Muscle of leg (tissue), 16 donors: Measurements from ENCODE around the gene RGS11. TPM values are rescaled to one million over a fixed set of nuclear protein-coding genes. Genes with fewer than 3 reads are reported as not detected.
A peak's percentile ranks its signal among the peaks of the same experiment; 100 is the strongest.

ENCODE experiments used
- DNase-seq: peaks from one replicate; pipeline ENCODE4 v3.0.0; 2013
- H3K27ac ChIP-seq: one replicate; pipeline ENCODE4 v1.5.1; 2013; ENCODE audit warnings: mild to moderate bottlenecking, low read length, control low read depth
- H3K27me3 ChIP-seq: one replicate; pipeline ENCODE4 v1.6.1; 2013; ENCODE audit warnings: low read length; ENCODE audit not compliant: control insufficient read depth, insufficient read depth
- H3K36me3 ChIP-seq: one replicate; pipeline ENCODE4 v1.6.1; 2013; ENCODE audit warnings: low read length; ENCODE audit not compliant: control insufficient read depth, insufficient read depth
- H3K4me1 ChIP-seq: one replicate; pipeline ENCODE4 v1.6.1; 2013; ENCODE audit warnings: low read length; ENCODE audit not compliant: control insufficient read depth, insufficient read depth
- H3K4me3 ChIP-seq: one replicate; pipeline ENCODE4 v1.5.1; 2013; ENCODE audit warnings: low read length, control low read depth
- H3K9me3 ChIP-seq: replicated peaks from 2 replicates; pipeline ENCODE4 v1.6.1; 2013; ENCODE audit warnings: low read depth, low read length; ENCODE audit not compliant: control insufficient read depth
- WGBS: methylation state at CpG from one replicate; pipeline ENCODE4 v1.1.5; 2013; ENCODE audit warnings: missing lambda C conversion rate; ENCODE audit not compliant: insufficient coverage; 5-methylcytosine and 5-hydroxymethylcytosine counted together
- long read RNA-seq, 11 donors: transcript quantifications; one replicate each; lab custom pipeline, GENCODE V29; 2026
- polyA plus RNA-seq, 8 donors: library from polyadenylated mRNA; unstranded; fragments of 120-200 nt; gene quantifications; one replicate each; pipeline versions ENCODE4 v1.2.1 to v1.2.3, GENCODE V29; 2013; ENCODE audit warnings: inconsistent platforms in 1 of 8, low replicate concordance in 1 of 8; ENCODE audit not compliant: insufficient read length in 8 of 8, insufficient read depth in 1 of 8
- total RNA-seq: library from RNA; stranded (reverse); fragments of 120-200 nt; gene quantifications from one replicate; pipeline ENCODE4 v1.2.4, GENCODE V29; 2013

RGS11 gene
- total RNA-seq (1.2 TPM), polyA plus RNA-seq (1 to 10 TPM in 6 of 8 donors, under 1 TPM in 2; 0.92 to 3.1 (median 1.6) TPM)
- long read RNA-seq, donor 1 = 0 reads
- long read RNA-seq, donor 2 = 0 reads
- long read RNA-seq, donor 3 = 0 reads
- long read RNA-seq, donor 4 = 0 reads
- long read RNA-seq, donor 5 = 0 reads
- long read RNA-seq, donor 6 = 0 reads
- long read RNA-seq, donor 7, partial matches to known transcripts = 0 of 1 reads
- long read RNA-seq, donor 7, other reads (novel, unspliced or antisense) = 0 of 1 reads
- long read RNA-seq, donor 8 = 0 reads
- long read RNA-seq, donor 9 = 0 reads
- long read RNA-seq, donor 10 = 0 reads
- long read RNA-seq, donor 11 = 0 reads

DNA sequence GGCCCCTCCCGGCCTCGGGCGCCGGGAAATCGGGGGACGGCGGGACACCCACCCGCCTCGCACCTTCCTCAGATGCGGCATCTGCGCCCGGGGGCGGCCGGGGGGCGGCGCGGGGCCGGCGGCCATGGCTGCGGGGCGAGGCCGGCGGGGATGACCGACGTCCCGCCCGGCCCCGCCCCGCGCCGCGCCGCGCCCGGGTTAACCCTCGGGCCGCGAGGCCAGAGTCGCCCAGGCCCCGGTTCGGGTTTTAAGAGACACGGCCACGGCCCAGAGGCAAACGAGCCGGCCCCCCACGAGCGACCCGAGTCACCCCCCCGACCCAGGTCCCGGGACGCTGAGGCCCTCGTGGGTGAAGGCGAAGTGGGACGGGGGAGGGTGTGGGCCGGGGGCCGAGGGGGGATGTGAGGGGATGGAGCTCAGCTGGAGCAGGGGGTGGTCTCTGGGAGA is at the start of gene RGS11:
TSS of gene RGS11 (minus strand) at position 159 of the 447 bp plus-strand sequence. CDS start at position 126, 33 bp downstream.
- Histone ChIP-seq H3K36me3 (no peaks in the 10 kb centered on the region), H3K4me3 (peak within 1 kb of the TSS; percentile 23), H3K27ac (no peak within 1 kb of the TSS), H3K9me3 (no peaks in the 10 kb centered on the region), H3K4me1 (peaks cover 25% of the 10 kb centered on the region), H3K27me3 (peaks cover 55% of the 10 kb centered on the region)
- DNase-seq = no peak
- under 1% methylated on average over 56 of the region's 56 CpGs for WGBS

- peaks cover 10% of the 10 kb centered on the region for H3K4me1 ChIP-seq
These were observed 48.9 kb upstream of the RGS11 start for GRCh38 chr16:324451-325334.

GRCh38 chr16:324201-324450 is 48.4 kb upstream of the RGS11 start:
- Histone ChIP-seq H3K4me3 (no peak overlapping the region), H3K4me1 (peaks cover 10% of the 10 kb centered on the region)
- 84% methylated on average over 17 of the region's 17 CpGs for WGBS

More at GRCh38 chr16:324451-325334, 48.9 kb upstream of the RGS11 start:
- Histone ChIP-seq H3K27ac (no peak overlapping the region), H3K36me3 (peaks cover 6% of the 10 kb centered on the region), H3K9me3 (no peaks in the 10 kb centered on the region), H3K4me3 (no peak overlapping the region), H3K27me3 (no peaks in the 10 kb centered on the region)
- DNase-seq = no peak
- 54% methylated on average over 55 of the region's 55 CpGs for WGBS

GRCh38 chr16:322476-323143 is 46.9 kb upstream of the RGS11 start:
- 81% methylated on average over 12 of the region's 13 CpGs for WGBS
- Histone ChIP-seq H3K4me1 (peaks cover 9% of the 10 kb centered on the region), H3K36me3 (peaks cover 20% of the 10 kb centered on the region)

More at GRCh38 chr16:324201-324450, 48.4 kb upstream of the RGS11 start:
- H3K27ac ChIP-seq = no peak overlapping the region
- no peaks in the 10 kb centered on the region for H3K27me3 ChIP-seq
- peaks cover 12% of the 10 kb centered on the region for H3K36me3 ChIP-seq
- no peak for DNase-seq
- H3K9me3 ChIP-seq = no peaks in the 10 kb centered on the region

DNA sequence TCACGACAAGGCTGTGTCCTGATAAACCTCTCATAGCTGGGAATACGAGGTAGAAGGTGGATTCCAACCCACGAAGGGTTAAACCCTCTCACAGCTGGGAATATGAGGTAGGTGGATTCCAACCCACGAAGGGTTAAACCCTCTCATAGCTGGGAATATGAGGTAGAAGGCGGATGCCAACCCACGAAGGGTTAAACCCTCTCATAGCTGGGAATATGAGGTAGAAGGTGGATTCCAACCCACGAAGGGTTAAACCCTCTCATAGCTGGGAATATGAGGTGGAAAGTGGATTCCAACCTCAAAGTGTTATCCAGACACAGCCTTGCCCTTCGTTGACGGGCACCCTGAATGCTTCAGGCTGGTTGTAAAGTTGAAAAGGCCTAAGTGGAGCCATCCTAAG is 45.8 kb upstream of the RGS11 start:
- no peak overlapping the region for H3K4me3 ChIP-seq
- WGBS = 0% methylated on average over 2 of the region's 9 CpGs
- peaks cover 3% of the 10 kb centered on the region for H3K4me1 ChIP-seq
- no peaks in the 10 kb centered on the region for H3K27me3 ChIP-seq
- no peak for DNase-seq
- peaks cover 23% of the 10 kb centered on the region for H3K36me3 ChIP-seq
- H3K9me3 ChIP-seq = no peaks in the 10 kb centered on the region
- H3K27ac ChIP-seq = no peak overlapping the region

More at GRCh38 chr16:322476-323143, 46.9 kb upstream of the RGS11 start:
- no peak overlapping the region for H3K27ac ChIP-seq
- no peak for DNase-seq
- H3K9me3 ChIP-seq = no peaks in the 10 kb centered on the region
- no peak overlapping the region for H3K4me3 ChIP-seq
- H3K27me3 ChIP-seq = no peaks in the 10 kb centered on the region

- H3K9me3 ChIP-seq = no peaks in the 10 kb centered on the region
These were observed 44.5 kb upstream of the RGS11 start for GRCh38 chr16:320206-320605.

GRCh38 chr16:318628-319027 is 42.9 kb upstream of the RGS11 start:
- peaks cover 27% of the 10 kb centered on the region for H3K36me3 ChIP-seq
- H3K9me3 ChIP-seq = no peaks in the 10 kb centered on the region
- 81% methylated on average over 11 of the region's 22 CpGs for WGBS
- peaks cover 3% of the 10 kb centered on the region for H3K4me1 ChIP-seq
- no peaks in the 10 kb centered on the region for H3K27me3 ChIP-seq
- H3K27ac ChIP-seq = no peak overlapping the region
- no peak overlapping the region for H3K4me3 ChIP-seq
- no peak for DNase-seq

More at GRCh38 chr16:320206-320605, 44.5 kb upstream of the RGS11 start:
- peaks cover 20% of the 10 kb centered on the region for H3K36me3 ChIP-seq
- no CpG with 5 or more reads among the region's 5 CpGs for WGBS
- no peak for DNase-seq
- H3K27ac ChIP-seq = no peak overlapping the region
- peaks cover 3% of the 10 kb centered on the region for H3K4me1 ChIP-seq
- no peak overlapping the region for H3K4me3 ChIP-seq
- no peaks in the 10 kb centered on the region for H3K27me3 ChIP-seq

DNA sequence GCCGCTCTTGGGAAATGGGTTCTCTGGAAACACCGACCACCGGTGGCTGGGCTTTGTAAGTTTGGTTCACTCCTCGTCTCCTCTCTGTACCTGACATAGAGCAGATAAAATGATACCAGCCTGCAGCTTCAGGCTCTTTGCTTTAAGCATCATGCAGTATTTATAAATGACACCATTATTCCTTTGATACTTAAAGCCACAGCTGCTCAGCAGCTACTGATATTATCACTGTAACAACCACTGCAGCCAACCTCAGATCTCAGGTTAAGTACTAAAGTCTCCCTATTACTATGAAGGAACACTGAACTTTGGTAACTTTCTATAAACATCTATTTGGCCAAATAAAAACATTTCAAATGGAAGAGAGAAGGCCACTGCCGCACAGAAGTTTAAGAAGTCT is 41.8 kb upstream of the RGS11 start:
- WGBS = 94% methylated on average over 5 of the region's 5 CpGs
- no peaks in the 10 kb centered on the region for H3K9me3 ChIP-seq
- no peaks in the 10 kb centered on the region for H3K27me3 ChIP-seq
- H3K36me3 ChIP-seq = peaks cover 37% of the 10 kb centered on the region
- H3K27ac ChIP-seq = no peak overlapping the region
- H3K4me3 ChIP-seq = no peak overlapping the region
- DNase-seq = no peak
- H3K4me1 ChIP-seq = peaks cover 3% of the 10 kb centered on the region

- Histone ChIP-seq H3K9me3 (no peaks in the 10 kb centered on the region), H3K27me3 (no peaks in the 10 kb centered on the region), H3K4me1 (peaks cover 3% of the 10 kb centered on the region), H3K36me3 (peaks cover 44% of the 10 kb centered on the region), H3K4me3 (no peak overlapping the region), H3K27ac (no peak overlapping the region)
- DNase-seq = no peak
- WGBS = 83% methylated on average over 11 of the region's 19 CpGs
These were observed 41.2 kb upstream of the RGS11 start for GRCh38 chr16:316741-317464.
